HL-60 (cell line): Measurements from ENCODE around the gene TBC1D1.

Source experiments
- DNase-seq, 2 experiments: peaks; one replicate each; pipeline ENCODE4 v3.0.0-alpha.2; 2010 to 2020; ENCODE audit warnings: low read depth in 1 of 2, low spot score in 1 of 2
- H3K27ac ChIP-seq: fragments of 250-450 bp; sonication (Bioruptor Pico); replicated peaks from 2 replicates; pipeline ENCODE4 v1.5.1; 2020; ENCODE audit warnings: mild to moderate bottlenecking, moderate library complexity
- H3K27me3 ChIP-seq: fragments of 250-450 bp; sonication (Bioruptor Pico); 2 replicates; pipeline ENCODE4 v1.5.1; 2021; ENCODE audit warnings: mild to moderate bottlenecking, moderate library complexity; ENCODE audit not compliant: insufficient read depth, poor library complexity, severe bottlenecking
- H3K4me3 ChIP-seq: replicated peaks from 2 replicates; pipeline ENCODE4 v1.5.1; 2011; ENCODE audit warnings: mild to moderate bottlenecking, control low read depth, low read length; ENCODE audit not compliant: insufficient read depth
- GABPA ChIP-seq: IDR thresholded peaks from 2 replicates; pipeline ENCODE4 v1.6.1; 2012; ENCODE audit warnings: low read depth
- POLR2AphosphoS5 ChIP-seq: IDR thresholded peaks from 2 replicates; pipeline ENCODE4 v1.6.1; 2012; ENCODE audit warnings: low read depth
- SPI1 ChIP-seq: IDR thresholded peaks from 2 replicates; pipeline ENCODE4 v1.6.1; 2012; ENCODE audit warnings: low read depth, mild to moderate bottlenecking, borderline replicate concordance
- TF ChIP-seq, protein P1 (sequence below): IDR thresholded peaks from 2 replicates; pipeline ENCODE4 v1.6.1; 2012; ENCODE audit warnings: low read depth; ENCODE audit not compliant: insufficient replicate concordance
- TF ChIP-seq, protein P2 (sequence below): IDR thresholded peaks from one replicate; pipeline ENCODE4 v1.5.1; 2011; ENCODE audit warnings: low read length, control low read depth, inconsistent platforms; ENCODE audit not compliant: insufficient read depth

The TBC1D1 gene

DNA sequence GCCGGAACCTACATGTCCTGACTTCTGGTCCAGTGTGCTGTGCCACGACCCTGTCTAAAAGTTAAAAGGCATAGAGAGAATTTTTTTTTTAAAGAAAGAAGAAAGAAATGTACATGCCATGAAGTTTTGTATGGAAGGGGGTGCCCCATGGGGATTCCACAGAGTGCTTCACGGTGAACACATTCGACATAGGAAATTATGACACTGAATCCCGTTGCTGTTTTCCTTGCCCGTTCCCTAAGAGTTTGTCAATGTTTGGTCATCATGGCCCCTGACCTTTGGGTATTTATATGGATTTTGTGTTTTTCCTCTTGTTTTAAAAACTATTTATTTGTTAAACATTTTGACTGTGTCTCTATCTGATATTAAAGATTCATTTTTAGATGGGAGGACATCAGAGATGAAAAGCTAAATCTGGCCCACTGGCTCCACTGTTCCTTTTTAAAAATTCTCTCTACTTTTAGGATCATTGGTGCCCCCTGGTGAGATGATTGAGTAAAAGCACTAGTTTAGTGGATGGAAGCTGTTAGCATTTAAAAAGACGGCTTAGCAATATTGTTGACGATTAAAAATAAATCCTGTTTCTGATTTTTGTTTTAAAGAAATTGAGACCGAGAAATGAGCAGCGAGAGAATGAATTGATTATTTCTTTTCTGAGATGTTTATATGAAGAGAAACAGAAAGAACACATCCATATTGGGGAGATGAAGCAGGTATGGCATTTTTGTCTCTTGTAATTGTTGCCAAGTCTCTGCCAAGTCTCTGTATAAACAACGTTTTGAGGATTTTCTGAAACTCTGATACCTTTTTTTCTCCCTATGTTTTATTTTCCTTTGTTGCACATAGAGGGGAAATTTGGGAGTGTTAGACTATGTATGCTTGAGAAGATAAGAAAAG, 144.3 kb downstream of the TBC1D1 start:
- Histone ChIP-seq H3K27me3 (no peaks in the 10 kb centered on the region), H3K4me3 (no peak overlapping the region), H3K27ac (no peak overlapping the region)
- peak; percentile 14 to 56 for DNase-seq
- TF ChIP-seq, protein P1, sequence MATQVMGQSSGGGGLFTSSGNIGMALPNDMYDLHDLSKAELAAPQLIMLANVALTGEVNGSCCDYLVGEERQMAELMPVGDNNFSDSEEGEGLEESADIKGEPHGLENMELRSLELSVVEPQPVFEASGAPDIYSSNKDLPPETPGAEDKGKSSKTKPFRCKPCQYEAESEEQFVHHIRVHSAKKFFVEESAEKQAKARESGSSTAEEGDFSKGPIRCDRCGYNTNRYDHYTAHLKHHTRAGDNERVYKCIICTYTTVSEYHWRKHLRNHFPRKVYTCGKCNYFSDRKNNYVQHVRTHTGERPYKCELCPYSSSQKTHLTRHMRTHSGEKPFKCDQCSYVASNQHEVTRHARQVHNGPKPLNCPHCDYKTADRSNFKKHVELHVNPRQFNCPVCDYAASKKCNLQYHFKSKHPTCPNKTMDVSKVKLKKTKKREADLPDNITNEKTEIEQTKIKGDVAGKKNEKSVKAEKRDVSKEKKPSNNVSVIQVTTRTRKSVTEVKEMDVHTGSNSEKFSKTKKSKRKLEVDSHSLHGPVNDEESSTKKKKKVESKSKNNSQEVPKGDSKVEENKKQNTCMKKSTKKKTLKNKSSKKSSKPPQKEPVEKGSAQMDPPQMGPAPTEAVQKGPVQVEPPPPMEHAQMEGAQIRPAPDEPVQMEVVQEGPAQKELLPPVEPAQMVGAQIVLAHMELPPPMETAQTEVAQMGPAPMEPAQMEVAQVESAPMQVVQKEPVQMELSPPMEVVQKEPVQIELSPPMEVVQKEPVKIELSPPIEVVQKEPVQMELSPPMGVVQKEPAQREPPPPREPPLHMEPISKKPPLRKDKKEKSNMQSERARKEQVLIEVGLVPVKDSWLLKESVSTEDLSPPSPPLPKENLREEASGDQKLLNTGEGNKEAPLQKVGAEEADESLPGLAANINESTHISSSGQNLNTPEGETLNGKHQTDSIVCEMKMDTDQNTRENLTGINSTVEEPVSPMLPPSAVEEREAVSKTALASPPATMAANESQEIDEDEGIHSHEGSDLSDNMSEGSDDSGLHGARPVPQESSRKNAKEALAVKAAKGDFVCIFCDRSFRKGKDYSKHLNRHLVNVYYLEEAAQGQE: no peak
- TF ChIP-seq, protein P2, sequence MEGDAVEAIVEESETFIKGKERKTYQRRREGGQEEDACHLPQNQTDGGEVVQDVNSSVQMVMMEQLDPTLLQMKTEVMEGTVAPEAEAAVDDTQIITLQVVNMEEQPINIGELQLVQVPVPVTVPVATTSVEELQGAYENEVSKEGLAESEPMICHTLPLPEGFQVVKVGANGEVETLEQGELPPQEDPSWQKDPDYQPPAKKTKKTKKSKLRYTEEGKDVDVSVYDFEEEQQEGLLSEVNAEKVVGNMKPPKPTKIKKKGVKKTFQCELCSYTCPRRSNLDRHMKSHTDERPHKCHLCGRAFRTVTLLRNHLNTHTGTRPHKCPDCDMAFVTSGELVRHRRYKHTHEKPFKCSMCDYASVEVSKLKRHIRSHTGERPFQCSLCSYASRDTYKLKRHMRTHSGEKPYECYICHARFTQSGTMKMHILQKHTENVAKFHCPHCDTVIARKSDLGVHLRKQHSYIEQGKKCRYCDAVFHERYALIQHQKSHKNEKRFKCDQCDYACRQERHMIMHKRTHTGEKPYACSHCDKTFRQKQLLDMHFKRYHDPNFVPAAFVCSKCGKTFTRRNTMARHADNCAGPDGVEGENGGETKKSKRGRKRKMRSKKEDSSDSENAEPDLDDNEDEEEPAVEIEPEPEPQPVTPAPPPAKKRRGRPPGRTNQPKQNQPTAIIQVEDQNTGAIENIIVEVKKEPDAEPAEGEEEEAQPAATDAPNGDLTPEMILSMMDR: no peak
- no peak for TF ChIP-seq GABPA
- TF ChIP-seq SPI1: no peak
- no peak for TF ChIP-seq POLR2AphosphoS5

DNA sequence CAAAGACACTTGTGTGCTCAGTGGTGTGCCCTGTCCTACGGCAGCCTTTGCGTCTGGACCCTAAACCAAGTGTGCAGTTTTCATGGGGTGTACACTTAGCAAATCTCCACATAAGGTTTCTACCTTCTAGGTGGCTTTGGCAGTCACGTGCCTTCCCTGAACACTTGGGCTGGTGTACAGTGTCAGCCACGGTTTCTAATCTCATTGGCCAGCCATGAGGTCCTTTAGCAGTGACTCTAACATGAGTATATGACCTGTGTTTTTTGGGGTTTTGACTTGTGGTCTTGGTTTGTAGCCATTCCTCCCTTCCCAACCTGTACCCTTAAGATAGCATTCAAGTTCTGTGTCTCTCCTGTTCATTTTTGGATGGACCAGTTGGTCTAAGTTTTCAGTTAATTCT, 145.7 kb downstream of the TBC1D1 start:
- no peaks in the 10 kb centered on the region for H3K27me3 ChIP-seq
- no peak for TF ChIP-seq POLR2AphosphoS5
- no peak for TF ChIP-seq GABPA
- TF ChIP-seq, protein P1: no peak
- TF ChIP-seq, protein P2: no peak
- TF ChIP-seq SPI1: no peak
- no peak for DNase-seq
- H3K4me3 ChIP-seq: no peak overlapping the region
- no peak overlapping the region for H3K27ac ChIP-seq

DNA sequence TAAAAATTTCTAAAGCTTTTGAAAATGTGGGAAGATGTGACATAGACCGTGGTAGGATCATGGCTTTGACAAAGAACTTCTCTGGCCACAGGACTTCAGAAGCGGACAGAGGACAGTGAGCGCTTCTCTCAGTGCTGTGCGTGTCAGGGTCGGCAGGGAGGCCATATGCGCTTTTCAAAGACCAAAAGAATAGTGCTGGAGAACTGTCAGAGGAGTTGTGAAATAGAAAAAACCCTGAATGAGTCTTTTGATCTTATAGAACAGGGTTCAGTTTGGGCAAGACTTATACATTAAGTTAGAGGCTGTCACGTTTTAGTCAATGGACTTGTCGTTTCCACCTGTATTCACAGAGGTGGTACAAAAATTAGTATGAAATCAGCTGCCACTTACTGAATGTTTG, 146.7 kb downstream of the TBC1D1 start:
- H3K4me3 ChIP-seq: no peak overlapping the region
- no peak for DNase-seq
- TF ChIP-seq, protein P2: no peak
- no peak for TF ChIP-seq POLR2AphosphoS5
- TF ChIP-seq, protein P1: no peak
- no peak for TF ChIP-seq GABPA
- TF ChIP-seq SPI1: no peak
- no peaks in the 10 kb centered on the region for H3K27me3 ChIP-seq
- H3K27ac ChIP-seq: no peak overlapping the region
